Esophagus squamous epithelium (tissue), 4 donors: ENCODE measurements around the gene POLE3.
"Not testable (repeated sequence)": the region's sequence is repeated elsewhere in the genome, so short reads cannot be mapped to it uniquely, and the experiment has no call there.

Source experiments
- CTCF ChIP-seq, 6 experiments: fragments of 450-650 bp in 4 of 6; fragments of 200-600 bp in 2 of 6; sonication (generic) in 2 of 6; IDR thresholded peaks; one replicate each; pipeline ENCODE4 v1.5.1; 2016 to 2019; ENCODE audit warnings: antibody characterized with exemption in 6 of 6, mild to moderate bottlenecking in 4 of 6, moderate library complexity in 4 of 6
- POLR2A ChIP-seq, 4 donors: fragments of 450-650 bp; IDR thresholded peaks; one replicate each; pipeline ENCODE4 v1.6.1; 2017; ENCODE audit warnings: antibody characterized with exemption in 4 of 4, mild to moderate bottlenecking in 4 of 4, moderate library complexity in 3 of 4

- not testable (repeated sequence) for TF ChIP-seq POLR2A (IDR thresholded peaks at IDR 0.05)
- TF ChIP-seq CTCF (IDR thresholded peaks at IDR 0.05): peak; percentile 67 to 86 (median 82)
Observed at GRCh38 chr9:113406873-113407511, 3.5 kb downstream of the POLE3 start.
